Hippocampal formation (tissue), 2 donors: Measurements from ENCODE around the gene UMPS.
"Not testable (repeated sequence)": the region's sequence is repeated elsewhere in the genome, so short reads cannot be mapped to it uniquely, and the experiment has no call there.

Experiments used
- DNase-seq, 2 donors: peaks; one replicate each; lab custom pipeline; 2025; lab: John Stamatoyannopoulos, UW

UMPS gene

DNA sequence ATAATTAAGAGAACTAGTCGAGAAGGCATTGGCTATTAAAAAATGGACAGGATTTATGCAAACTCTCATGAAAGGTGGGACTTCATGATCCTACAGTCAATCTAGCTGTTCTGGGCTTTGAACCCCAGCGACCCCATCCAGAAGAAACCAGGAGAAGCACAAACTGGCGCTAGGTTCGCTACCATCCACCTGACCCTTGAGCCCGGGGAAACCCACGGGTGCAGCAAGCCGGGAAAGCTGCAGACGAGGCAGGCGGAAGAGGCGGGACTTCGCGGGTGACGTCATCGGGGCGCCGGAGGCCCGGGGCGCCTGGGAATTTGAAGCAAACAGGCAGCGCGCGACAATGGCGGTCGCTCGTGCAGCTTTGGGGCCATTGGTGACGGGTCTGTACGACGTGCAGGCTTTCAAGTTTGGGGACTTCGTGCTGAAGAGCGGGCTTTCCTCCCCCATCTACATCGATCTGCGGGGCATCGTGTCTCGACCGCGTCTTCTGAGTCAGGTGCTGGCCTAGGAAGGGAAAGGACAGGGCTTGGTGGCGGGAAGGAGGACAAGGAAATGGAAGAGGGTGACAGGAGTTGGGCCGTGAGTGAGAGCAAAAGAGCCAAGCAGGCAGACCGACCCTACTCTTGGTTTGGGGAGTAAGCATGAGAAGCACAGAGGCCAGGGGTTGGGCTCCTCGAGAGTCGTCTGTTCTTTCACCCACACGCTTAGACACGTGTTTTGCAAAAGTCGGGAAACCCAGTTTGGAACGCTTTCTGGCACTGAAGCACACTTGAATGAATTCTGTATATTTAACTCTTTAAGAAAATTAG, at the start of gene UMPS:
Gene UMPS (plus strand): TSS at position 324 of the 812 bp plus-strand sequence. CDS start 20 bp downstream, at position 344.
- peak; percentile 80 for DNase-seq

DNA sequence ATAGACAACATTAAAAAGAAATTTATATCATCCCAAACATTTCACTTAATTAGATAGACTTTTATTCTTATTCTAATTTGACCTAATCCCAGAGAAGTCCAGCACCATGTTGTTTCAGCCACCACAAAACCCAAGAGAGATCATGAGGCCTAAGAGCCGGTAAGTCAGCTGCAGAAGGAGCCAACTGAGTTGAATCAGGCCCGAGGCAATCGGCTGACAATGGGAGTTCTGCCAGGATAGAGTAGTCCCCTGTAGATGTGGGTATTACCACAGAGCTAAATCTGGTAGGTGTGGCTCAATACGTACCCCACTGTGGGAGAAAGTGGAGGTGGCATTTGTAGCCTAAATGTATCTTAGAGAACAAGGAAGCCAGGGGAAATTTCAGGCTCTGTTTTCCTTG, 49.7 kb upstream of the UMPS start:
- DNase-seq = no peak

DNA sequence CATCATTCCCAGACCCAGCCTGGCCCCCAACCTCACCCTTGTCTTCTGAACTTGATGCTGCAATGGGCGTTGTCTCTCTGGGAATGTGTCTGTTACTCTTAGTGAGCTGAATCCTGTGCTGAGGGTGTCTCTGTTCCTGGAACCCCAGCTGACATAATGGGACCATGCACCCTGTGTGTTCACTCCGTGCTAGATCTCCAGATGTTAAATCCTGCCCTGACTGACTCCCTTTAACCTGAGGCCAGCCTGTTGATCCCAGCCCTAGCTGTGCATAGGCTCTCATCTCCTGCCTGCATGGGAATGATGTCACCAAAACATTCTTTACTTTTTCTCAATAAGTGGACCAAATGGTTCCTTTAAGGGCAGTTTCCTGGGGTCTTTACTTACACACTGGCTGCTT, 48.0 kb upstream of the UMPS start:
- no peak for DNase-seq

DNA sequence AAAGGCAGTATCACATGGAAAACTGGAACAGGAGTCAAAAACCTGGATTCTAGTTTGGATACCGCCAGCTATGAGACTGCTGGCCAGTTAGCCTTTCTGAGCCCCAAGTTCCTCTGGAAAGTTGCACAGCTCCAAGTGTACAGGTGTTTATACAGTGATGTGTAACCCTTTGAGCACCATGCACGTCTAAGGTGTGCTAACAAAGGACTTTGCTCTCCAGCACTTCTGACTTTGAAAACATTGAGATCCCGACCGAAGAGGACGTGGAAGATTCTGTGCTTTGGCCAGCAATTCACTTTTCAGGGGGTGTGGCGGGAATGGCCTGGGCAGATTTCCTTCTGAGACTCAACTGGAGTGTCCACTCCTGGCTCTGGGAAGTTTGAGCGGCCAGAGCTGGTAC, 45.8 kb upstream of the UMPS start:
- DNase-seq = no peak

DNA sequence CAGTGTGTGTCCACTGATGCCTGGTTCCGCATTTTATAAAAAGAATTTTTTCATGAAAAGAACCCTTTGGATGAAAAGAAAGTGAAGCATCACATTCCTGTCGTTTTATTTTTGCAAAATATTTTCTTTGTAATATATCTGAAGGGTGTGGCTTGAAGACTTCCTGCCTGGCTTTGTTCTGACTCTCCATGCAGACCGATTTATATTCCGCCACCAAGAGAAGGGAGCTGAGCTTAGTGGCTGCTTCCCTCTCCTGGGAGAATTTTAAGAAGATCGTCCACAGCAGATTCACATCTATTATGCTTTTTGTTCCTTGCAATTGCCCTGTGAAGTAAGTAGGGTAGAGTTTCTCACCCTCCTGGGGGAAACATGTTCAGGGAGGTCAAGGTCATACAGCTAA, 45.2 kb upstream of the UMPS start:
- DNase-seq = no peak

DNA sequence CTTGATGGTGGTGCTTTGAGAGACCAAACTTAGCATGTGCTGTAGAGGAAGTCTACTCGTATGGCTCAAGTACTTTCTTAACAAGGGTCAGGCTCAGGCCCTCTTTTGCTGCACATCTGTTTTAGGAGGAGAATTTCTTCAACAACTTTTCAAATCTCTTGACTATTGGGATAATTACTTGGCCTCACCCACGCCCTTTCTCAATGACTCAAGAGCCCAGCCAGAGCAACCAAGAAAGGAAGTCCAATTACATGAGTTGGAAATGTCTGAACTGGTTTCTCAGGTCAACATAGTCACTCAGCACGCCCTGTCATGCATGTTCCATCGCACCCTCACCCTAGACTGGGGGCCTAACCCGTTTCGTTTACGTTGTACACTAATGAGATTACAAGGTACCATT, 44.8 kb upstream of the UMPS start:
- no peak for DNase-seq

DNA sequence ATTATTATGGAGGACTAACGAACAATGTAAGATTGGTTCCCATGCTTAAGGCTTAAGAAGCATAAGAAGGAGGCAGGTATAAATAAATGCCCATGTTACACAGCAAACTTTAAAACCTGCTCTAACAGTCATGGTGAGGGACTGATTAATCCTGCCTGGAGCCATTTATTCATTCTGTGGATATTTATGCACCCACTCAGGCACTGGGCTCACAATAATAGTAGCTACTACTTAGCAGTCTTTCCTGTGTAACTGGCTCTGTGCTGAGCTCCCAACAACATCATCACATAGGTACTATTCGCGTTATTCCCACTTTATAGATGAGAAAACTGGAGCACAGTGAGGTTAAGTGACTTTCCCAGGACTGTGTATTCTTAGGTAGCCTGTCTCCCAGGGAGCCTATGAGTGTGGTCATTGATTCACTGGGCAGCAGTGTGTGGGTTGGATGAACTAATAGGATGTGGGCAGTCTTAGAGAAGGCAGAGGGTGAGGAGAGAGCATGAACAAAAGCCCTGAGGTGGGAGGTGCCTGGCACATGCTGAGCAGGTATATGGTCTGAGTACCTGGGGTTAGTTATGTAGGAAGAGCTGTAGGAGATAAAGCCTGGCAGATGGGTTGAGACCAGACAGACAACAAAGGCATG, 44.1 kb upstream of the UMPS start:
- no peak for DNase-seq

DNA sequence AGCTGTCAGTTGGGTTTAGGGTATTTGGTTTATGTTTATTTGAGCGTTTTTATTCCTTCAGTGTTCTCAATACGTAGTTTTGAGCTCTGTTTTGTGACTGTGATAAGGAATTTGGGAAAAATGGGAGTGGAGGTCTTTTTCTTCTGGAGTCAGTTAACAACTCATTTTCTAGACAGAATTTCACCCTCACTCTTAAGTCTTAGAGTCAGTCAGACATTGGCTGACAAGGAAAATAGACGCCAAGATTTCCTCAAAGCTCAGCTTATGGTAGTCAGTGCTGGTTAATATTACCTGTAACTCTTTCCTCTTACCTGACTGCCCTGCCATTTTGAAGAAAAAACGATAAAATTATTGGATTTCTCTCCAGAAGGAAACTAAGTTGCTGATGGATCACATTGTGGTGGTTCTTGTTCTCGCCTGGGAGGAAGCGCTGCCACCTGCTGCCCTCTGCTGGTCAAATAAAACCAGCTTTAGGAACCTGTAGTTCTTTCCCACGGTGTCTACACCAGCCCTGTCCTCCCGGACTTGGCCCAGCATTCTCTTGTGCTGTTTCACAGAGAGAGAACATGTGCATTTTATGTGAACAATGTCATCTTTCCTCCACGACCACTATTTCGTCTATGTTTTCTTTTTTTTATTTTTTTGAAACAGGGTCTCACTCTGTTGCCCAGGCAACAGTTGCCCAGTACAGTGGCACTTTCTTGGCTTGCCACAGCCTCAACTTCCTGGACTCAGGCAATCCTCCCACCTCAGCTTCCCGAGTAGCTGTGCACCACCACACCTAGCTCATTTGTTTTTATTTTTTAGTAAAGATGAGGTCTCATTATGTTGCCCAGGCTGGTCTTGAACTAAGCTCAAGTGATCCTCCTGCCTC, 41.4 kb upstream of the UMPS start:
- peak; percentile 33 to 39 for DNase-seq

DNA sequence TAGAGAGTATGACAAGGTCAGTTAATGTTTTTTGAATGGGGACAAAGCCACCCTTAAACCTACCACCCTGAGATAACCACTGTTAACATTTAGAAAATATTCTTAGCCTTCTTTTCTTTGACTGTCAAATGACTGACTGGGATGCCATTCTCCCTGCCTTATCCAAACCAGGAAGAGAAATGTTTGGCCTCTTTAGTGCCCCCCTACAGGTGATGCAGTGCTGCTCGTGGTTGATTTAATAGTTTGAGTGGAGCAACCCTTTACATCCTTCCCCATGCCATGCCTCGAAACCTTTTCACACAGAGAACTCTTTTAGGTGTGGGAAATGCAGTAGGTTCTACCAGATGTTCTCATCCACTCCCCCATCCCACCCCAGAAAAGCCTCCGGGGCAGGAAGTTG, 38.7 kb upstream of the UMPS start:
- DNase-seq = no peak

DNA sequence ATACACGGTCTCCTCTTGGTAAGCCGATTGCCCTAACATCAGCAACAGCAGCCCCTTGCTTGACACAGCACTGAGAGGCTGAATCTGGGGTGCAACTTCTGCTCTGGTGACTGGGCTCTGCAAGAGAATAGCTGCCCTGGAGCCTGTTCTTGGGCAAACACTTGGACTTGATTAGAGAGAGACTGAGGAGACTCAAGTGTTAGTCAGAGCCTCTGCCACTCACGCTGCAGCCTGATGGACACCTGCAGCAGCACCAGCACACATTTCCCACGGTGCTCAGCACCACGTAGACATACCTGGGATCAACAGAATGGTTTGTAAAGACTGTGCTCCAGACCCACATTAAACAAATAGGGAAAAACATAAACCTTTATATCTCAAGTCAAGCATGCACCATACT, 35.8 kb upstream of the UMPS start:
- no peak for DNase-seq

DNA sequence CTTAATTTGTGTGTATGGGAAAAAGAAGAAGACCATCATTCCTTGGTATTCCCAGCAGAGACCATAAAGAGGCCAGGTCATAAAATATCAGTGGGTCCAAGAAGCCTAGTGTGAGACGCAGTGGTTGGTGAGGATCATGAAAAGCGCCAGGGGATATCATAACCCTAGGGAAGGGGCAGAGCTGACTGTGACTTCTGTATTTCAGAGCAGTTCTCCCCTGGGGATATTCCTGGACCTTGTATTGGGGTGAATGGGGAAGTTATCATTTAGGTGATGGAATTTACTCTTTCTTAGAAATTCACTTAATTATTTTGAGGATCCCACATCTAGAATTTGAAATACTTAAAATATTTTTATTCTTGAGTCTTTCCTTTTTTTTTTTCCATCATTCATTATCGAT, 34.9 kb upstream of the UMPS start:
- DNase-seq = no peak

DNA sequence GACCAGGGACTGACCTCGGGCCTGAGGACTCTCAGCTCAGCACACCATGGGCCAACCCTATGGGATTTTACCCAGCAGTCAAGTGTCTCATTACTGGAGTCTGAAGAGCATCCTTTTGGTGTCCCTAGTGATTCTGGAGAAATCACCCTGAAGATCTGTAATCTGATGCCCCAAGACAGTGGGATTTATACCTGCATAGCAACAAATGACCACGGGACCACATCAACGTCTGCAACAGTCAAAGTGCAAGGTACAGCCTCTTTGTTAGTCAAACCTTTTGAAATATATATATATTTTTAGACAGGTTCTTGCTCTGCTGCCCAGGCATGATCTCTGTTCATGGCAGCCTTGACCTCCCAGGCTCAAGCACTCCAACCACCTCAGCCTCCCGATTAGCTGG, 34.2 kb upstream of the UMPS start:
- no peak for DNase-seq

DNA sequence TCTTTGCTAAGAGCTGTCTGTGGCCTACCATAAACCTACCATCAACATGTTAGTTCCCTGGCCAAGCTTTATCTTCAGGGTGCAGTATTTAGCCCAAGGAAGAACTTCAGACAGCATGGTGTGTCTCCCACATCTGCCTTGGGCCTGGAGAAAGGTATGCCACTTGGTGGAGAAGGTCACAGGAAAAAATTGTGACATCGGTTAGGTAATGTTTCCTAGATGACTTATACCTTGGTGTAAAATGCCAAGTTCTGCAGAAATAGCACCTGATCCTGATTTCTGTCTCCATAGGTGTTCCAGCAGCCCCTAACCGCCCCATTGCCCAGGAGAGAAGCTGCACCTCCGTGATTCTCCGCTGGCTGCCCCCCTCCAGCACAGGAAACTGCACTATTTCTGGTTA, 33.0 kb upstream of the UMPS start:
- DNase-seq = no peak

DNA sequence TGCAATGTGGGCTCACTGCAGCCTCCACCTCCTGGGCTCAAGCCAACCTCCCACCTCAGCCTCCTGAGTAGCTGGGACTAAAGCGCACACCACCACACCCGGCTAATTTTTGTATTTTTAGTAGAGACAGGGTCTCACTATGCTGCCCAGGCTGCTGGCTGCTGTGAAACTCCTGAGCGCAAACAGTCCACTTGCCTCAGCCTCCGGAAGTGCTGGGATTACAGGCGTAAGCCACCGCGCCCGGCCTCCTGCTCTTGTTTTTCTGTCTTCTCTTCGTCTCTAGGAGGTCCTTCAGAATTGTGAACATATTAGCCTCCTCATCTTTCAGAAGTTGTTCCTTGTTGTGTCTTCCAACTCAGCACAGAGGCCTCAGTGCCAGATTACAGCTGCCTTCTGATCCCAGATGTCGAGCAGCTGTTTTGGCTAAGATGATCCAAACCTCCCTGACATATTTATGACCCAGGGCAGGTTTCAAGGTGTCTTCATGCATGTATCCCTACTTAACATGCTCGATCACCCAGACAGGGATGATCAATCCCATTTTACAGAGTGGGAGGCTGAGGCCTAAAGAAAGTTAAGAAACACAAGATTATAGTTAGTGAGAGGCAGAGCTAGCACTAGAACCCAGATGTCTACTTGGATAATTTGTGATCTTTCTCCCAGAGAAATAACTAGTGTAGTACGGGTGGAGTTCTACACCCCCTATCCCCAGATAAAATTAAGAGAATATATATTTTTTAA, 32.1 kb upstream of the UMPS start:
- DNase-seq = no peak

DNA sequence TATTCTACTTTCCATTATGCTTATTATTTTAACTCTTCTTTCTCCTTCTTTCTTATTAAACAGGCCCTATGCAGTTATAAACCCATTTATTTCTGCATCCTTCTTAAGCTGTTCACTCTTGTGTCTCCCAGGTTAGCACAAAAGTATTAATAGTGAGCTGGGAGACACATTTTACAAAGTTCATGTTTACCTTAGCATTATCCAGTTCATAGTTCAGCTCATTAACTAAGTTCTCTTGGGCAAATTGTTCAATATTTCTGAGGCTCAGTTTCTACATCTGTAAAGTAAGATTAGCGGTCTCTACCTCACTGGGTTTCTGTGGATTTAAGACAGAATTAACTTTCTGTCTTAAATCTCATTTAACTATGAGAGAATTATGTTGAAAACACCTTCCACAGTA, 31.2 kb upstream of the UMPS start:
- DNase-seq = no peak

DNA sequence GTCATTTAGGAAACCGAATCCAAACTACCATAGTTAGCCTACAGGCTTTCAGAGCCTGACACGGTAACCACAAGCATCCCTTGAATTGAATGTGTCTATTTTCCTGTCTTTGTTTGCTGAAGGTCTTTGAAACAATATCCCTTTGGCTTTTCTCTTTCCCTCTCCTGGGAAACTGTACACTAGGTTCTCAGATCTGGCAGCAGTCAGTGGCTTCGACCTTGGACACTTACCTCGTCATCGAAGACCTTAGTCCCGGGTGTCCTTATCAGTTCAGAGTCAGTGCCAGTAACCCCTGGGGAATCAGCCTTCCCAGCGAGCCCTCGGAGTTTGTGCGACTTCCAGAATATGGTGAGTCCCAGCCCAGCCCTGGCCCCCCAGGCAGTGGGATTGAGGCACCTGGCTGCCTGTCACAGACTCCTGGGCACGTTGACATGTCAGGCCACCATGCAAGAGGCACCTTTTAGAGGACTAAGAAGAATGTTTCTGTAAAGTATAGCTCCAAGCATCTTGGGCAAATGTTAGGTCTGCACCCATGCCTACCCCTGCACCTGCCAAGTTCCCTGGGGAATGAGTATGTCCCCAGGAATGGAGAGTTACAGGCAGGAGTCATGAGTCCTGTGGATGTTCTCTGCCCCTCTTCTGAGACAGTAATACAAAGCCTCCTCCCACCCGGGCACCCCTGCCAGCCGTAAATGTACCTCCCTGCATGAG, 30.4 kb upstream of the UMPS start:
- no peak for DNase-seq

DNA sequence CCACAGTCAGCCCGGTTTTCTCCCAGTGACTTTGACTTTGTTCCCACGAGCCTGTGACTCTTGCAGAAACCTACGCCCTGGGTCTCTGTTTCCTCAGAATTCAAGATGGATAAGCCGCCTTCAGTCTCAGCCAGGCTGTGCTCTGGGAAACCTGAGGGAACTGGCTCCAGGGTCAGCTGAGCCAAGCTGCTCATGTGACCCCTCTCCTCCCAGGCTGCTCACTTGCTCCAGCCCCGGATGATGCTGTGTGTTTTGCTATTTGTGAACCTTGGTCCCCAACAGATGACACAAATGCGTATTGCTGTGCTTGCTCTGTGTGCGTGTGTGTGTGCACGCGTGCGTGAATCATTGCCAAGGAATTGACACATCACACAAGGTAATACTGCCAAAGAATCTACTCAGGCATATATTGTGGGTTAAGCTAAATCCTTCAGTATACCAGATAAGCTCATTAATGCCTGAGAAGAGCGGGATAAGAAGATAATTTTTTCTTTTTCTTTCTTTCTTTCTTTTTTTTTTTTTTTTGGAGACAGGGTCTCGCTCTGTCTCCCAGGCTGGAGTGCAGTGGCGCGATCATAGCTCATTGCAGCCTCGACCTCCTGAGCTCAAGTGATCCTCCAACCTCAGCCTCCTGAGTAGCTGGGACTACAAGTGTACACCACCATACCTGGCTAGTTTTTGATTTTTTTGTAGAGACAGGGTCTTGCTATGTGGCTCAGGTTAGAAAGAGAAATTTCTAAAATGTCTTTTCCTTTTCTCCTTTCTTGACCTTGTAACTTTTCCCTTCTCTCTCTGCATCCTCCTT, 29.2 kb upstream of the UMPS start:
- DNase-seq = no peak

DNA sequence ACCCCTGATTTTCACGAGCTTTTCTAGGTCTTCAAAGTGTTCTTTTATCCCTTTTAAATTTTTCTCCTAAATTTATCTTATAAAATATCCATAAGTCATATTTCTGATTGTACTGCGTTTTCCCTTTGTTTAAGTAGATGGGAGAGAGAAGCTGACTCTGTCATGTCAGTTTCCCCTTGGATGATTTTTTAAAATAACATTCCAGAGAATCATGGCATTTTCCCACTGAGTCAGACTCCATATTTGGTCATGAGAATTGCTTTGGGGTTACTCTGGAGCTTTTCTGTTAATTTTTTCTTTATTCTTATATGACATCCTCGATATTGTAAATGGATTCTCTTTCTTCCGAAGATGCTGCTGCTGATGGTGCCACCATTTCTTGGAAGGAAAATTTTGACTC, 28.6 kb upstream of the UMPS start:
- DNase-seq = no peak

DNA sequence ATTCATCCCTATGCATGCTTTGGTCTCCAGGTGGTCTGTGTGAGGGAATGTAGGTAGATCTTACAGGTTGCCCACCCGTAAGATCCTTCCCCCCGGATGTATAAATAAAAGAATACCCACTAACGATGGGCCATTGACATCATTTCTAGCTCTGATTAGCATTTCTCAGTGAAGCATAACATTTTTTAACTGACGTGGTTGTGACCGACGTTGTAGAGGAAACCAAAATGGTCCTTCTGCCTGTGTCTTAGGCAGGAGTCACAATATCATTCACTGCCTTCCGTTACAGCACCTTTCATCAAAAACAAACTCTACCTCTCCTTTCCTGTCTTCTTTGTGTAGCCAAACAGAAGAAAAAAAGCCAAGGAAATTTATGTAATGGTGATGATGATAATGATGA, 27.3 kb upstream of the UMPS start:
- DNase-seq = no peak

DNA sequence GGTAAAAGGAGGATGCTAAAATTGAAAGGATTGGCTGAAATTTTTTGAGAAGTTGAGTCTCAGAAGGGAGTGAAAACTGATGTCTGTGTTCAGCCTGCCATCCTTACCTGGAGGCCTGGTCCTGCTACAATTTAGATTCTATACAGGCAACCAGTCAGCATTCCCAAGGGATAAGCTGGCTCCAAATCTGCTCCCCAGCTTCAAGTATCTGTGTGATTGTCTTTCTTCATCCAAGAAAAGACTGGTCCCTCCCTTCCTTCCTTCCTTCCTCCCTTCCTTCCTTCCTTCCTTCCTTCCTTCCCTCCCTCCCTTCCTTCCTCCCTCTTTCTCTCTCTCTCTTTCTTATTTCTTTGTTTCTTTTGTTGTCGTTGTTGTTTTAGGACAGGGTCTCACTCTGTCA, 24.7 kb upstream of the UMPS start:
- DNase-seq = no peak

DNA sequence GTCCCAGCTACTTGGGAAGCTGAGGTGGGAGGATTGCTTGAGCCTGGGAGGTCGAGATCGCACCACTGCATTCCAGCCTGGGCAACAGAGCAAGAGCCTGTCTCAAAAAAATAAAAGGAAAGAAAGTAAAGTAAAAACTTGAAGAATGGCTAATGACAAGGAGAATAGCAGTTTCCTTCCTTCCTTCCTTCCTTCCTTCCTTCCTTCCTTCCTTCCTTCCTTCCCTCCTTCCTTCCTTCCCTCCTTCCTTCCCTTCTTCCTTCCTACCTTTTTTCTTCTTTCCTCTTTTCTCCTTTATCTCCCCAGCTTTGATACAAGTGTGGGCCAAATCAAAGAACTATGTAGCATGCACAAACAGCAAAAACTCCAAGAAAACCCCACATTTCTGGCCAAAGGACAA, 23.0 kb upstream of the UMPS start:
- not testable (repeated sequence) for DNase-seq
